HepG2 (cell line): ENCODE data around the gene NPBWR2. TPM values are rescaled to one million over a fixed set of nuclear protein-coding genes. Genes with fewer than 3 reads are reported as not detected.

Source experiments
- ADNP ChIP-seq: sonication (generic); formaldehyde crosslinking; IDR thresholded peaks from 2 replicates; pipeline ENCODE4 v1.4.0; 2020; ENCODE audit warnings: missing genetic modification reagents
- ATAD3A ChIP-seq: sonication (generic); formaldehyde crosslinking; IDR thresholded peaks from 2 replicates; pipeline ENCODE4 v1.4.0; 2020; ENCODE audit warnings: missing genetic modification reagents
- ETV5 ChIP-seq: IDR thresholded peaks from 2 replicates; pipeline ENCODE4 v1.6.1; 2018; ENCODE audit warnings: missing biosample characterization, missing genetic modification reagents, inconsistent platforms, borderline replicate concordance
- GFI1 ChIP-seq: sonication (generic); formaldehyde crosslinking; IDR thresholded peaks from 2 replicates; pipeline ENCODE4 v1.5.0; 2020; ENCODE audit warnings: missing genetic modification reagents, mild to moderate bottlenecking, borderline replicate concordance
- GTF2F1 ChIP-seq: fragments of 150-350 bp; IDR thresholded peaks from 2 replicates; pipeline ENCODE4 v1.6.1; 2014; ENCODE audit warnings: low read length
- GZF1 ChIP-seq: sonication (generic); formaldehyde crosslinking; IDR thresholded peaks from 2 replicates; pipeline ENCODE4 v1.5.1; 2020; ENCODE audit warnings: mild to moderate bottlenecking, missing genetic modification reagents
- NPAS2 ChIP-seq: sonication (generic); formaldehyde crosslinking; IDR thresholded peaks from 2 replicates; pipeline ENCODE4 v1.8.0; 2022; ENCODE audit warnings: mild to moderate bottlenecking, missing genetic modification reagents, borderline replicate concordance
- RORA ChIP-seq: sonication (generic); formaldehyde crosslinking; IDR thresholded peaks from 2 replicates; pipeline ENCODE4 v1.5.0; 2020; ENCODE audit warnings: mild to moderate bottlenecking, missing genetic modification reagents, moderate library complexity
- SIN3B ChIP-seq: fragments of 150-350 bp; IDR thresholded peaks from 2 replicates; pipeline ENCODE4 v1.6.1; 2014; ENCODE audit warnings: low read length
- SMARCE1 ChIP-seq: fragments of 450-650 bp; IDR thresholded peaks from 2 replicates; pipeline ENCODE4 v1.6.1; 2017; ENCODE audit warnings: borderline replicate concordance
- U2AF1 ChIP-seq: fragments of 200-400 bp; formaldehyde crosslinking; optimal IDR thresholded peaks from 2 replicates; pipeline ENCODE3; 2017; ENCODE audit warnings: mild to moderate bottlenecking, low read depth, low read length
- ZBTB42 ChIP-seq: sonication (generic); formaldehyde crosslinking; IDR thresholded peaks from 2 replicates; pipeline ENCODE4 v1.5.0; 2020; ENCODE audit warnings: mild to moderate bottlenecking, missing genetic modification reagents
- ZMYM3 ChIP-seq: sonication (generic); formaldehyde crosslinking; IDR thresholded peaks from 2 replicates; pipeline ENCODE4 v1.5.1; 2020; ENCODE audit warnings: mild to moderate bottlenecking, missing genetic modification reagents
- ZNF83 ChIP-seq: sonication (generic); formaldehyde crosslinking; IDR thresholded peaks from 2 replicates; pipeline ENCODE4 v1.4.0; 2020; ENCODE audit warnings: missing genetic modification reagents, mild to moderate bottlenecking, borderline replicate concordance
- polyA plus RNA-seq, 8 experiments: library from polyadenylated mRNA; depleted of rRNA in 3 of 8; stranded (reverse) in 7 of 8; unstranded in 1 of 8; fragments of >200 nt; fragmentation: Illumina TruSeq in 4 of 8; extraction: Trizol in 4 of 8; gene quantifications; 2 replicates each; pipeline versions ENCODE4 v1.2.1 to v1.2.3, GENCODE V29; 2011 to 2016; ENCODE audit warnings: low read depth in 4 of 8, missing spikeins in 1 of 8, mixed read lengths in 1 of 8; ENCODE audit not compliant: insufficient read depth in 1 of 8
- total RNA-seq, 5 experiments: library from RNA; depleted of rRNA; stranded (reverse); fragments of >200 nt; fragmentation: Illumina TruSeq; extraction: Trizol; gene quantifications; 2 replicates each; pipeline ENCODE4 v1.2.3, GENCODE V29; 2016; ENCODE audit warnings: low read depth in 1 of 5
- TF ChIP-seq, protein P1 (sequence below): sonication (generic); formaldehyde crosslinking; IDR thresholded peaks from 2 replicates; pipeline ENCODE4 v1.4.0; 2020; ENCODE audit warnings: missing genetic modification reagents, borderline replicate concordance
- TF ChIP-seq, protein P2 (sequence below): sonication (generic); formaldehyde crosslinking; IDR thresholded peaks from 2 replicates; pipeline ENCODE4 v1.8.0; 2022; ENCODE audit warnings: missing genetic modification reagents, mild to moderate bottlenecking, inconsistent platforms, borderline replicate concordance
- TF ChIP-seq, protein P3 (sequence below): sonication (generic); formaldehyde crosslinking; IDR thresholded peaks from 2 replicates; pipeline ENCODE4 v1.5.0; 2020; ENCODE audit warnings: mild to moderate bottlenecking, missing genetic modification reagents
- TF ChIP-seq, protein P4 (sequence below): sonication (generic); formaldehyde crosslinking; IDR thresholded peaks from 2 replicates; pipeline ENCODE4 v1.4.0; 2020; ENCODE audit warnings: missing genetic modification reagents, borderline replicate concordance

The NPBWR2 gene
- total and polyA plus RNA-seq, 2 of the 13 experiments (the other 11 are each of a cell fraction or from before 2014, with no cell fraction given) = not detected

DNA sequence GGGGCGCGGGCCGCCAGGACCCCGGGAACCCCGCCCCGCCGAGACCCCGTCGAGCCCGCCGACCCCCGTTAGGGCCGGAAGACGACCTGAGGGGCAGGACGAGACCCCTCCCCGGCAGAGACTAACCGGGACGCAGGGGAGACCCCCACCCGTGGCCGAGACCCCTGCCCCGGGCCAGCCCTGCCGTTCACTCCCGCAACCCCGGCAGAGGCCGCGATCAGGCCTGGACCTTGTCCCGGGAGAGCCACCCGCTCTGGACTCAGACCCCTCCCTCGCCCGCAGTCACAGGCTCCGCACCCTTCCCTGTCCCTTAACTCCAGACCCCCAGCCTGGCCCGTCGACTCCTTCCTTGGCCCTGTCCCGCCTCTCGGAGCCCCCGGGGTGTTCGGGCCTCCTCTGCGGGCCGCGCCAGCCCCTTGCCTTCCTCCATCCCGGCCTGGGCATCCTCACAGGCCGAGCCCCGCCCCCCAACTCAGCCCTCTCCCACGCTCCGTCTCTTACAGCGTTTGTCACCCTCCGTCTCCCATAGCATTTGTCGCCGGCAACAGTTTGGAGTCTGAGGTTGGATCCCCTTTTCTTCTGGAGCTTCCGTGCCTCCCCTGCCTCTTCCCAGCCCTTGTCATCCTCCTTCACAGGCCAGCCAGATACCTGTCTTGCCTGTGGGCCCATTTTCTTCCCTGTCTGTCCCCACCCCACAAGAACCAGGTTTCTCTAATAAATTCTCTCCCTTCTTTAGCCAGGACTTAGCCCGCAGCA, 43.8 kb downstream of the NPBWR2 start (continued):
- TF ChIP-seq GTF2F1 (no peak), ZMYM3 (no peak; the same call in 1 of the 2 replicates), ZNF83 (CRISPR knock-in tag) (peak; percentile 22; the same call in 1 of the 2 replicates), NPAS2 (CRISPR knock-in tag) (no peak), GZF1 (CRISPR knock-in tag) (0 out of 2 replicates have a peak, but pooled peaks have one; percentile 13), RORA (CRISPR knock-in tag) (no peak), GFI1 (CRISPR knock-in tag) (no peak), ZBTB42 (CRISPR knock-in tag) (no peak; the same call in 1 of the 2 replicates), SMARCE1 (no peak), ATAD3A (CRISPR knock-in tag) (no peak), ETV5 (CRISPR knock-in tag) (no peak; the same call in 1 of the 2 replicates), ADNP (no peak), U2AF1 (no peak), SIN3B (no peak)
- TF ChIP-seq, protein P1, sequence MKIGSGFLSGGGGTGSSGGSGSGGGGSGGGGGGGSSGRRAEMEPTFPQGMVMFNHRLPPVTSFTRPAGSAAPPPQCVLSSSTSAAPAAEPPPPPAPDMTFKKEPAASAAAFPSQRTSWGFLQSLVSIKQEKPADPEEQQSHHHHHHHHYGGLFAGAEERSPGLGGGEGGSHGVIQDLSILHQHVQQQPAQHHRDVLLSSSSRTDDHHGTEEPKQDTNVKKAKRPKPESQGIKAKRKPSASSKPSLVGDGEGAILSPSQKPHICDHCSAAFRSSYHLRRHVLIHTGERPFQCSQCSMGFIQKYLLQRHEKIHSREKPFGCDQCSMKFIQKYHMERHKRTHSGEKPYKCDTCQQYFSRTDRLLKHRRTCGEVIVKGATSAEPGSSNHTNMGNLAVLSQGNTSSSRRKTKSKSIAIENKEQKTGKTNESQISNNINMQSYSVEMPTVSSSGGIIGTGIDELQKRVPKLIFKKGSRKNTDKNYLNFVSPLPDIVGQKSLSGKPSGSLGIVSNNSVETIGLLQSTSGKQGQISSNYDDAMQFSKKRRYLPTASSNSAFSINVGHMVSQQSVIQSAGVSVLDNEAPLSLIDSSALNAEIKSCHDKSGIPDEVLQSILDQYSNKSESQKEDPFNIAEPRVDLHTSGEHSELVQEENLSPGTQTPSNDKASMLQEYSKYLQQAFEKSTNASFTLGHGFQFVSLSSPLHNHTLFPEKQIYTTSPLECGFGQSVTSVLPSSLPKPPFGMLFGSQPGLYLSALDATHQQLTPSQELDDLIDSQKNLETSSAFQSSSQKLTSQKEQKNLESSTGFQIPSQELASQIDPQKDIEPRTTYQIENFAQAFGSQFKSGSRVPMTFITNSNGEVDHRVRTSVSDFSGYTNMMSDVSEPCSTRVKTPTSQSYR (CRISPR knock-in tag) = peak; percentile 54; the same call in 1 of the 2 replicates
- TF ChIP-seq, protein P2, sequence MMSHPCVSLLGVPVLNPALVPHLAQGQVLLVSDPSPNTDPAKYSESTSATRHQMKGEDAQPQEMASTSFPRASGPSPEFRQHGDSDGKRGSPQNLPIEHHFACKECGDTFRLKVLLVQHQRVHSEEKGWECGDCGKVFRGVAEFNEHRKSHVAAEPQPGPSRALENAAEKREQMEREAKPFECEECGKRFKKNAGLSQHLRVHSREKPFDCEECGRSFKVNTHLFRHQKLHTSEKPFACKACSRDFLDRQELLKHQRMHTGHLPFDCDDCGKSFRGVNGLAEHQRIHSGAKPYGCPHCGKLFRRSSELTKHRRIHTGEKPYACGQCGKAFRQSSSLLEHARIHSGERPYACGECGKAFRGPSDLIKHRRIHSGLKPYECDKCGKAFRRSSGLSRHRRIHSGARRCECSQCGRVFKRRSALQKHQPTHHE (CRISPR knock-in tag) = peak; percentile 29; the same call in 1 of the 2 replicates
- TF ChIP-seq, protein P3, sequence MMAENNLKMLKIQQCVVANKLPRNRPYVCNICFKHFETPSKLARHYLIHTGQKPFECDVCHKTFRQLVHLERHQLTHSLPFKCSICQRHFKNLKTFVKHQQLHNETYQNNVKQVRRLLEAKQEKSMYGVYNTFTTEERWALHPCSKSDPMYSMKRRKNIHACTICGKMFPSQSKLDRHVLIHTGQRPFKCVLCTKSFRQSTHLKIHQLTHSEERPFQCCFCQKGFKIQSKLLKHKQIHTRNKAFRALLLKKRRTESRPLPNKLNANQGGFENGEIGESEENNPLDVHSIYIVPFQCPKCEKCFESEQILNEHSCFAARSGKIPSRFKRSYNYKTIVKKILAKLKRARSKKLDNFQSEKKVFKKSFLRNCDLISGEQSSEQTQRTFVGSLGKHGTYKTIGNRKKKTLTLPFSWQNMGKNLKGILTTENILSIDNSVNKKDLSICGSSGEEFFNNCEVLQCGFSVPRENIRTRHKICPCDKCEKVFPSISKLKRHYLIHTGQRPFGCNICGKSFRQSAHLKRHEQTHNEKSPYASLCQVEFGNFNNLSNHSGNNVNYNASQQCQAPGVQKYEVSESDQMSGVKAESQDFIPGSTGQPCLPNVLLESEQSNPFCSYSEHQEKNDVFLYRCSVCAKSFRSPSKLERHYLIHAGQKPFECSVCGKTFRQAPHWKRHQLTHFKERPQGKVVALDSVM = no peak
- TF ChIP-seq, protein P4, sequence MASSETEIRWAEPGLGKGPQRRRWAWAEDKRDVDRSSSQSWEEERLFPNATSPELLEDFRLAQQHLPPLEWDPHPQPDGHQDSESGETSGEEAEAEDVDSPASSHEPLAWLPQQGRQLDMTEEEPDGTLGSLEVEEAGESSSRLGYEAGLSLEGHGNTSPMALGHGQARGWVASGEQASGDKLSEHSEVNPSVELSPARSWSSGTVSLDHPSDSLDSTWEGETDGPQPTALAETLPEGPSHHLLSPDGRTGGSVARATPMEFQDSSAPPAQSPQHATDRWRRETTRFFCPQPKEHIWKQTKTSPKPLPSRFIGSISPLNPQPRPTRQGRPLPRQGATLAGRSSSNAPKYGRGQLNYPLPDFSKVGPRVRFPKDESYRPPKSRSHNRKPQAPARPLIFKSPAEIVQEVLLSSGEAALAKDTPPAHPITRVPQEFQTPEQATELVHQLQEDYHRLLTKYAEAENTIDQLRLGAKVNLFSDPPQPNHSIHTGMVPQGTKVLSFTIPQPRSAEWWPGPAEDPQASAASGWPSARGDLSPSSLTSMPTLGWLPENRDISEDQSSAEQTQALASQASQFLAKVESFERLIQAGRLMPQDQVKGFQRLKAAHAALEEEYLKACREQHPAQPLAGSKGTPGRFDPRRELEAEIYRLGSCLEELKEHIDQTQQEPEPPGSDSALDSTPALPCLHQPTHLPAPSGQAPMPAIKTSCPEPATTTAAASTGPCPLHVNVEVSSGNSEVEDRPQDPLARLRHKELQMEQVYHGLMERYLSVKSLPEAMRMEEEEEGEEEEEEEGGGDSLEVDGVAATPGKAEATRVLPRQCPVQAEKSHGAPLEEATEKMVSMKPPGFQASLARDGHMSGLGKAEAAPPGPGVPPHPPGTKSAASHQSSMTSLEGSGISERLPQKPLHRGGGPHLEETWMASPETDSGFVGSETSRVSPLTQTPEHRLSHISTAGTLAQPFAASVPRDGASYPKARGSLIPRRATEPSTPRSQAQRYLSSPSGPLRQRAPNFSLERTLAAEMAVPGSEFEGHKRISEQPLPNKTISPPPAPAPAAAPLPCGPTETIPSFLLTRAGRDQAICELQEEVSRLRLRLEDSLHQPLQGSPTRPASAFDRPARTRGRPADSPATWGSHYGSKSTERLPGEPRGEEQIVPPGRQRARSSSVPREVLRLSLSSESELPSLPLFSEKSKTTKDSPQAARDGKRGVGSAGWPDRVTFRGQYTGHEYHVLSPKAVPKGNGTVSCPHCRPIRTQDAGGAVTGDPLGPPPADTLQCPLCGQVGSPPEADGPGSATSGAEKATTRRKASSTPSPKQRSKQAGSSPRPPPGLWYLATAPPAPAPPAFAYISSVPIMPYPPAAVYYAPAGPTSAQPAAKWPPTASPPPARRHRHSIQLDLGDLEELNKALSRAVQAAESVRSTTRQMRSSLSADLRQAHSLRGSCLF = no peak
